Testis (tissue), 2 donors: Measurements from ENCODE around the gene OR6B2.

Experiments
- CTCF ChIP-seq, 3 experiments: fragments of 450-650 bp in 2 of 3; fragments of 200-600 bp in 1 of 3; sonication (generic) in 1 of 3; IDR thresholded peaks; one replicate each; pipeline ENCODE4 v1.5.1; 2016 to 2019; ENCODE audit warnings: antibody characterized with exemption in 3 of 3, mild to moderate bottlenecking in 2 of 3, moderate library complexity in 1 of 3
- POLR2A ChIP-seq: fragments of 450-650 bp; IDR thresholded peaks from one replicate; pipeline ENCODE4 v1.6.1; 2017; ENCODE audit warnings: antibody characterized with exemption, mild to moderate bottlenecking, moderate library complexity

GRCh38 chr2:240030379-240031094 is at the start of gene OR6B2:
- TF ChIP-seq CTCF (IDR thresholded peaks at IDR 0.05) (no peak), POLR2A (no peak)
